GM19025 (cell line): Measurements from ENCODE around the gene RASGRP4.
"Not testable (repeated sequence)": the region's sequence is repeated elsewhere in the genome, so short reads cannot be mapped to it uniquely, and the experiment has no call there.

Source experiments
- ATAC-seq: cut with Tn5 transposase; IDR thresholded peaks from one replicate; pipeline ENCODE4 v1.9.1; 2021; ENCODE audit warnings: mild to moderate bottlenecking, low read depth, moderate library complexity; ENCODE audit not compliant: unreplicated experiment

RASGRP4 gene

DNA sequence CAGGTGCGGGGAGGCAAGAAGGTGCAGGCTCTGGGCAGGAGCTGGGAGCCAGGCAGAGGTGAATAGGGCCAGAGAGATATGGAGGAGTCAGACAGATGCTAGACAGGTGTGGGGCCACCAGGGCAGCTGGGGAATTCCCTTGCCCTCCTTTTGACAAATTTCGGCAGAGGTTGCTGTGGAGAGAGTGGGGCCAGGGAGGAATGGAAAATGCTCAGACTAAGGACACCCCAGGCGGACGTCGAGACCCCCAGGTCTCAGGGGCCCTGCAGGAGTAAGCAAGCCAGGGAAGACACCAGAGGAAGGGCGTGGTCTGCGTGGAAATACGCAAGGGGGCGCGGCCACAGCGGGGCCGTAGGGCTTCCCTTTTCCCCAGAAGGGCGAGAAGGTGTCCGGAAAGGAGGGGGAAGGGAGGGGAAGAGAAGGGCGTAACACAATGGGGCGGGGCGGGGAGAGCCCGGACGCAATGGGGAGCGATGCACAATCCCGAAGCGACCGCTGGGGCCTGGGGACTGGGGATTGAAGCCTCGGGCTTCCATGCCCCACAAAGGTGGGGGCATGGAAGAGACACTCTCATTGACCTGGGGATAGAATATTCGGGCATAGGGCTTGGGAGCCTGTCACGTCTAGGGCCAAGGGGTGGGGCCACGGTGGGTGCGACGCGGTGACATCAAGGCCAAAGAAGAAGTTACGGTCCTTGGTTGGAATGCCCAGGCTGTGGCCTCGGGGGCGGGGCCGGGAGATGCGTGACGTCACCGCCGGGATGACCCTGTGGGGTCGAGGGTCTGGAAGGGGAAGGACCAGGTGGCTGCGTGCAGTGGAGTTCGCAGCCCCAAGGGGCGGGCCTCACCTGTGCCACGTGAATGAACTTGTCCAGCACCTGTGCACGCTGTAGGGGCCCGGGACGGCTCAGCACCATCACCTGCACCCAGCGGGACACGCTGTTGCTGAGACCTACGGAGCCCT is 8.2 kb downstream of the RASGRP4 start:
- no peak for ATAC-seq

DNA sequence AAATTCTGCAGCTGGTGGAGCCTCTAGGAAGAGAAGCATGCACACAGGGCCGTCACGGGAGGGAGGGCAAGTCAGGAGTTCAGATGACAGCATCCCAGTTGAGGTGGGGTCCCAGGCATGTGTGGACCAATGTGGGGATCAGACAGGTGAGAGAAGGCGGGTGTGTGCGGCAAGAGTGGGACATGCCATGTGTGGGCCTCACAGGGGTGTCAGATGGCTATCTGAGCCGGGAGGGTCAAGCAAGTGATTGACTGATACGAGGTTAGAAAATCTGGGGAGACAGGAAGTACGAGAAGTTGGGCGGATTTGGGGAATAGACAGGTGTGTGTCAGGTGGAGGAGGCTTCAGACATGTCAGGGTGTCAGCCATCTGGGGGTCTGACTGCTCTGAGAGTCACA is 8.9 kb downstream of the RASGRP4 start:
- ATAC-seq, result no peak

DNA sequence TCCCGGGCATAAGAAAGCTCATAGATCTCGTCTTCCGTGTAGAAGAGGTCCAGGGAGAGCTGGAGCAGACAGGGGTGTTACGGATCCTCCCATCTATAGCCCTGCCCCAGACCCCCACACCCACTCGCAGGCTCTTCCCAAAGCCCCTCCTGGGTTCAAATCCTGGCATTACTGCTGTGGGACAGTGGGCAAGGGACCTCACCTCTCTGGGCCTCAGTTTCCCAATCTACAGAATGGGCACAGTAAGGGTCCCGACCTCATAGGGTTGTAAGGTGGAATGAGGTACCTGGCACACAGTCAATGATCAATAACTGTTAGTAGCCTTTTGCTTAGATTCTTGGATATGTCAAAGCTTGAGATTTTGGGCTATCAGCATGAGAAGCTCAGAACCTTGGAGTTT is 12.6 kb downstream of the RASGRP4 start:
- no peak for ATAC-seq

DNA sequence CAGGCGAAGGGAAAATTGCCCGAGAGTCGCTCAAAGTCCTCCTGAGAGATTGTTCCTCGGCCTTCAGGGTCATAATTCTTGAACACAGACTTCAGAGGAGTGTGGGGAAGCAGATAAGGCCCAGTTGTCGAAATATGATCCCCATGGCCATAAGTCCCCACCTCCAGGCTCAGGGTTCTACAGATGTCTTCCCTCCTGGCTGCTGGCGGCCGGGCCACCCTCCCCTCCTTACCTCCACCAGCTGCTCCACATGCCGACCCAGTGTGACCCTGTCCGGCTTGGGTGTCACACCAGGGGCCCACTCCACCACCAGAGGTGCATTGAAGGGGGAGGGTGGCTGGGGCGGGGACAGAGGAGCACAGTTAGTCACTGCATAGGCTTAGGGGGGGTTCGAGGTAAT is 13.1 kb downstream of the RASGRP4 start:
- ATAC-seq, result no peak

DNA sequence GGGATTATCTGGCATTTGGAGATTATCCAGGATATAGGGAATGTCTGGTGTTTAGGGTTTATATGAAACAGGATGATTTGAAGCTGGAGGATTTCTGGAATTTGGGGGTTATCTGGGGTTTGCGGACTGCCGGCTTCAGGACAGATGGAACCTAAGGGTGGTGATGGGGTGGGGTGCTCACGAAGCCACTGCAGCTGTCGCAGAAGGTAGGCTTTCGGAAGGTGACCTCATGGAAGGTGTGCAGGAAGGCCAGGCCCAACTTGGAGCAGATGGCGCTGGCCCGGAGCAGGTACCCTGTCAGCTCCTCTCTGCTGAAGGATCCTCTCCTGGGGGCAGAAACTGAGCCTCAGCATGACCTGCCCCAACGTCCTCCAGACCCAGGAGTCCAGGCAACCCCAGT is 13.5 kb downstream of the RASGRP4 start:
- ATAC-seq, result no peak

DNA sequence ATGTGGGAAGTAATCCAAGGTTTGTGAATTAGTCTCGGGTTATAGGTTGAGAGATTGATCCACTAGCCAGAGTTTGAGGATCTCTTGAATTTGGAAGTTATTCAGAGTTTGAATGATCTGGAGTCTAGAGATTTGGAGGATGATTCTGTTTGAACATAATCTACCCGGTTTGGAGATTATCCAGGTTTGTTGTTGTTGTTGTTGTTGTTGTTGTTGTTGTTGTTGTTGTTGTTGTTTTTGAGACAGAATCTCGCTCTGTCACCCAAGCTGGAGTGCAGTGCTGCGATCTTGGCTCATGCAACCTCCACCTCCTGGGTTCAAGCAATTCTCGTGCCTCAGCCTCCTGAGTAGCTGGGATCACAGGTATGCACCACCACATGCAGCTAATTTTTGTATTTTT is 14.1 kb downstream of the RASGRP4 start:
- ATAC-seq, result not testable (repeated sequence)

DNA sequence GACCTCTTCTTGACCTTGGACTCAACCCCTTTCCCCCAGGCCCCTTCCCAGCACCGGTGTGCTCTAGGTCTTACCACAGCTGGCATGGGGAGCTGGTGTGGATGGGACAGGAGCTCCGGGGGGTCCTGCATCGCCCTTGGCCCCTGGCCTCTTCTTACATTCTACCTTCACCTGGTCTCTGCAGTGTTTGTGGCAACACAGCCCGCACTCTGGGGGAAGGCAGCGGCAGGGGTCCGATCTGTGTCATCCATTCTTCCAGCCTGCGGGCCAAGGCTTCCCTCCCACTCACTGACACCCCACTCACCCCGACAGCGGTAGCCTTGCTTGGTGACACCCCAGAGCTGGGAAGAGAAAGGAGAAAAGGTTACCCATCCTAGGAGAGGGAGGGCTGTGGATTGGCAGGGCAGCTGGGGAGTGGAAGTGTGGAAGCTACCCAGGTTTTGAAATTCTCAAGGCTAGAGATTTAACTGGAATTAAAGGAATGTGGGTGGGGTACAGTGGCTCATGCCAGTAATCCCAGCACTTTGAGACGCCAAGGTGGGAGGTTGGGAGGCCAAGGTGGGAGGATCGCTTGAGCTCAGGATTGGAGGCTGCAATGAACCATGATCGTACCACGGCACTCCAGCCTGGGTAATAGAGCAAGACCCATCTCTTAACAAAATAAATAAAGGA is 14.8 kb downstream of the RASGRP4 start:
- ATAC-seq, result no peak

DNA sequence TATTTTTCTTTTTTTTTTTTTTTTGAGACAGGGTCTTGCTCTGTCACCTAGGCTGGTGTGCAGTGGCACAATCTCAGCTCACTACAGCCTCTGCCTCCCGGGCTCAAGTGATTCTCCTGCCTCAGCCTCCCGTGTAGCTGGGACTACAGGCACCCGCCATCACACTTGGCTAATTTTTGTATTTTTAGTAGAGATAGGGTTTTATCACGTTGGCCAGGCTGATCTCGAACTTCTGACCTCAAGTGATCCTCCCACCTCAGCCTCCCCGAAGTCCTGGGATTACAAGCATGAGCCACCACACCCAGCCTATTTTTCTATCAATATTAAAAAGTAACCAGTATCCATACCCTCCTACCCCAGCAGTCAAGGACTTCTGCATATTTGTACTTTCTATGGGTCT is 15.6 kb downstream of the RASGRP4 start:
- ATAC-seq, result not testable (repeated sequence)

DNA sequence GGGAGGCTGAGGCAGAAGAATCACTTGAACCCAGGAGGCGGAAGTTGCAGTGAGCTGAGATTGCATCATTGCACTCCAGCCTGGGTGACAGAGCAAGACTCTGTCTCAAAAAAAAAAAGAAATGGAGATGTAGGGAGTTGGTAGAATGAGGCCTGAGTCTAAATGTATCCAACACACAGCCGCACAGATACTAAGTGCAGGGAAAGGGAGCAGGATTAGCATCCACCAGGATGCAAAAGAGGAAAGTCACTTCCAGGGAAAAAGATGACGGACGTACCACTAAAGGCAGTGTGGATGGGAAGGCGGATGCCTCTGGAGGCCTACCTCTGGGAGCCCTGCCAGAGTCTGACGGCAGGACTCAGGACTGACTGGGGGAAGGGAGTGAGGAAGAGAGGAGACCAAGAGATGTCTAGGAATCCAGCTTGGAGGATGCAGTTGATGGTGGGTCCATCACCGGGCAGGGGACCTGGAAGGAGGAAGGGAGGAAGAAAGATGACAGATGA is 16.3 kb downstream of the RASGRP4 start:
- no peak for ATAC-seq

DNA sequence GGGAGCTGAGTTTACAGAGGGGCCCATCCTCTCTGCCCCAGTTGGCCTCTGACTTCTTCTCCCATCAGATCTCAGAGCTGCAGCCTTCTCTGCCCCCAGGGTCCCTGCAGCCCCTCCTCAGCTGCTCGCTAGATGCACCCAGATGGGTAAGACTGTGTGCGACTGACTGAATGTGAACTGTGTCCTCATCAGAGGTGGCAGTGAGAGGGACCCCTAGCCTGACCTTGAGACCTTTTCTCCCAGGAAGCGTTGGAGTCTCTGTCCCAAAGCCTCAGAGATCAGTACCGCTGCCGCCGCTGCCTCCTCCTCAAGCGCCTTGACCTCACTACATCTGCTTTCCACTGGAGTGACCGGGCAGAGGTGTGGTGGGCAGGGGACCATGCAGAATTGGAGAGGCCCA is 20.7 kb downstream of the RASGRP4 start:
- ATAC-seq, result no peak

DNA sequence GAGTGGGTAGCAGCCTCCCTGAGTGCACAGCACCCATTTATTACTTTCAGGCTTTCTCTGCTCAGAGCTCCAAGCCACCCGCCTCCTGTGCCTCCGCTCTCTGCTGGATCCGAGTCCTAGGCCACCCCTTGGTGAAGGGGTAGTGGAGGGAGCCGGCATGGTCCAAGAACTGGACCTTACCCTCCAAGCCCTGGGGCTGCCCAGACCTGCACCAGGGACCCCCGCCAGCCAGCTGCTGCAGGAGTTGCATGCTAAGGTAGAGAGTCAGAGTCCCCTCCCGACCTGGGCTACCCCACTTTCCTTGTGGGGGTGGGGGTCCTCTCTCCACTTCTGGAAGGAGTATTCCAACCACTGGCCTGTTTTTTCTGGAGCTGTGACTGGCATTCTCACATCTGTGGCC is 21.2 kb downstream of the RASGRP4 start:
- no peak for ATAC-seq

DNA sequence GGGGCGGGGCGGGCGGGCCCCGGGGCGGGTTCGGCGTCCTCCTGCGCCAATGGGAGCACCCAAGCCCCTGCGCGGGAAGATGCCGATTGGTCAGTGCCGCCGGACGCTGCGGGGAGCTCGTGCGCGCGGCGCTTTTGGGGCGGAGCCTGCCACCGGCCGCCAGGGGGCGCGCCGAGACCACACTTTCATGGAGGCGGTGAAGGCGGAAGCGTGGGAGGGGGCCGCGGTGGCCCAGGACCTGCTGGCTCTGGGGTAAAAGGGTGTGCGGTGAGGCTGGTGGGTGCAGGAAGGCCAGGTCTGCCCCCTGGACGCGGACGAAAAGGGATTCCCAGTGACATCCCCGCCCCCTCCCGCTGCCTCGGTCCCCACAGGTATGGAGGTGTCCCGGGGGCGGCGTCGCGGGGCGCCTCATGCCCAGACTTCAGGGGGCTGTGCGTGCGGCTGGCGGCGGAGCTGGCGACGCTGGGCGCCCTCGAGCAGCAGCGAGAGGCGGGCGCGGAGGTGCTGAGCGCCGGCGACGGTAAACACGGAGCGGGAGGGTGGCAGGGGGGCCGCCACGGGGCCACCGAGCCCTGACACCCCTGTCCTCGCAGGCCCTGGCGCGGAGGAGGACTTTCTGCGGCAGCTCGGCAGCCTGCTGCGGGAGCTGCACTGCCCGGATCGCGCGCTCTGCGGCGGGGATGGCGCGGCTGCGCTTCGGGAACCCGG is 22.9 kb downstream of the RASGRP4 start, which contains the start of gene FAM98C:
Gene FAM98C, plus strand, starts transcription at position 127 of the 708 bp plus-strand sequence. Its CDS starts 61 bp downstream, at position 188.
- peak; percentile 87 for ATAC-seq

DNA sequence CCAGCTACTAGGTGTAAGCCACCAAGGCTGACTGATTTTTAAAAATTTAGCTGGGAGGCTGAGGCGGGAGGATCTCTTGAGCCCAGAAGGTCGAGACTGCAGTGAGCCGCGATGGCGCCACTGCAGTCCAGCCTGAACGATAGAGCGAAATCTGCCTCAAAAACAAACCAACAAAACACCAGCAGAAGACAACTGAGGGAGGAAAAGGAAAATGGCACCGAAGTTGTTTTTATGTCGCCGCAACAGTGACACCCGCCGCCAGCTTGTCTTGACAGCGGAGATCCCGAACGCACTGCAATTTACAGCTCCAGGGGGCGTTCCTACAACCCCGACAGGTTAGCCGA is 23.4 kb downstream of the RASGRP4 start:
- peak; percentile 2 for ATAC-seq

DNA sequence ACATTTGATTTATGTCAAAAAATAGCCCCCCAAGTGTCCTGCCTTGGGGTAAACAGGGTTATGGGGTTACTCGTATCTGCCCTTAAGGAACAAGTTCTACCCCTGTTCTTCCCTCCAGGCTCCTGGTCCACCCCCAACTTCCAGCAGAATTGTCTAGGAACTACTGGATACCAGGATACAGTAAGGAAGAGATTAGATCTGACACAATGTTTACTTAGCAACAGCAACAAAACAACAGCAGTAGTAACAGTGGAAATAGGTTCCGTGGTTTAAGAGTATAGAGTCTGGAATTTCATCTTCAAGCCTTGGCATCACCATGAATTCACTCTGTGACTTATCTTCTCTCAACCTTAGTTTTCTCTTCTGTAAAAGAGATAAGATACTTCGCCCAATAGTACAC is 24.9 kb downstream of the RASGRP4 start:
- ATAC-seq, result no peak

DNA sequence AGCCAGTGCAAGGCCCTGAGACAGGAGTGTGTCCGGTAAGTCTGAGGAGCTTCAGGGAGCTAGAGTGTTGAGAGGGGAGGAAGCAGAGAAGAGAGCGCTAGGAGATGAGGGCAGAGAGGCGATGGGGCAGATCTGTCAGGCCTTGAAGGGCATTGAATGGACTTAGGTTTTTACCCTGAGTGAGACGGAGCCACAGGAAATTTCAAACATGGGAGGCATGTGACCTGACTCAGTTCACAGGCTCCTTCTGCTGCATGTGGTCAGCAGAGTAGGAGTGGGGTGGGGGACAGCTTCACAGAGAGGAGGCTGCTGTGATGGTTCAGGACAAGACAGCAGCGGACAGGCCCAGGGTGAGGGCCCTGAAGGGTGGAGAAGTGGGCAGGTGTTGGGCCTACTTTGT is 25.7 kb downstream of the RASGRP4 start:
- no peak for ATAC-seq

DNA sequence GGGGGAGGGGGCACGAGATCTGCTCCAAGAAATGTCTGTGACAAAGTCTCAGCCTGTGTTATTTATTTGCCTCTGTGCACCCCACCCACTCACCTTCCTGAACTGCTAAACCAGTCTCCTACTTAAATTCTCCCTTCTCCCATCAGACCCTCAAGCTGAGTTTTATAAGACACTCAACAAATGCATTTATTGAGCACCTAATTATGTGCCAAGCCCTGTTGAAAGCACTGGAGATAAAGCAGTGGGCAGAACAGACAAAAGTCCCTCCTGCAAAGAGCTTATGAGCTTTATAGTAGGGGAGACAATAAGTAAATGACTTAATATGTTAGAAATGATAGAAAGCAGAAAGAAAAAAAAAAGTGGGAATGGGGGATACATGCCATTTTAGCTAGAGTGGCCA is 26.5 kb downstream of the RASGRP4 start:
- no peak for ATAC-seq

DNA sequence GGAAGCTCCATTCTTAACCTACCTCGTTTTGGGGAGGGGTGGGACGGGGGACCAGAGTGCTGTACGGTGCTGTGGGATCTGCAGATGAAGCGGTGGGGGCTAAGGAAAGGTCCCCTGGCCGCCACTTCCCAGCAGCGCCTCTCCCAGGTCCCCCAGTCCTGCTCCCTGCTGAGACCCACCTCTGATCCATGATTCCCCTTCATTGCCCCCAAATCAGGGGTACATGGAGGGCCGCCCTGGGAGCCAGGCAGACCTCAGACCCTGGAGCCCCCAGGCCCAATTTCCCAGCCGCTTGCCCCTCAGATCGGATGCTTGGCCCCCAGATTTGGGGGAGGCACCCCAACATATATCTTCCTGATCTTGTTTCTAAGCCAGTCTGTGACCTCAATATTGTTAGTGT is 26.9 kb downstream of the RASGRP4 start:
- no peak for ATAC-seq

DNA sequence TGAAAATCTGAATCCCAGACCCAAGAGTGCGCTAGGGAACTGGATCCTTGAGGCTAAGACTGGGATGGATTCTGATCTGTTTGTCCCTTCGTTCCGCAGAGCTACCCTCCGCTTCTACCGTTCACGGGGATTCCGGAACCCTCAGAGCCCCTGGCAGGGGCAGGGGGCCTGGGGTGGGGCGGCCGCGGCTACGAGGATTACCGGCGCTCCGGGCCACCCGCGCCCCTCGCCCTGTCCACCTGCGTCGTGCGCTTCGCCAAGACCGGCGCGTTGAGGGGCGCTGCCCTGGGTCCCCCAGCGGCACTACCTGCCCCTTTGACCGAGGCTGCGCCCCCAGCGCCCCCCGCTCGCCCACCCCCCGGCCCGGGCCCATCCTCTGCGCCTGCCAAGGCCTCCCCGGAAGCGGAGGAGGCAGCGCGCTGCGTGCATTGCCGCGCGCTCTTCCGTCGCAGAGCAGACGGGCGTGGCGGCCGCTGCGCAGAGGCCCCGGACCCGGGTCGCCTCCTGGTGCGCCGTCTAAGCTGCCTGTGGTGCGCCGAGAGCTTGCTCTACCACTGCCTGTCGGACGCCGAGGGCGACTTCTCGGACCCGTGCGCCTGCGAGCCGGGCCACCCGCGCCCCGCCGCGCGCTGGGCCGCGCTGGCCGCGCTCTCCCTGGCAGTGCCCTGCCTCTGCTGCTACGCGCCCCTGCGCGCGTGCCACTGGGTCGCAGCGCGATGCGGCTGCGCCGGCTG is 30.5 kb downstream of the RASGRP4 start:
- no peak for ATAC-seq

DNA sequence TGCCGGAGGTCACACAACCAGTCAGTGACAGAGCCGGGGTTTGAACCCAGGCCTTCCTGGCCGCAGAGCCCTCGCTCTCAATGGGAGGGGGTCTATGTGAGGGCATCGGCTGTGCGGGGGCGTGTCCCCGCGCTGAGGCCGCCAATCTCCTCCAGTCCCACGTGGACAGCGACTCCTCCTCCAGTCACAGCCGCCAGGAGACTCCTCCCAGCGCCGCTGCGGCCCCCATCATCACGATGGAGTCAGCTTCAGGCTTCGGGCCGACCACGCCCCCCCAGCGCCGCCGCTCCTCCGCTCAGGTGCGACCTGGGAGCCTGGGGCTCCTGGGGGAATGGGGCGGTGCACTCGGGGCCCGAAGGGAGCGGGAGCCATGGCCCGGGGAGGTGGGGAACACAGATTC is 31.5 kb downstream of the RASGRP4 start:
- ATAC-seq, result no peak

DNA sequence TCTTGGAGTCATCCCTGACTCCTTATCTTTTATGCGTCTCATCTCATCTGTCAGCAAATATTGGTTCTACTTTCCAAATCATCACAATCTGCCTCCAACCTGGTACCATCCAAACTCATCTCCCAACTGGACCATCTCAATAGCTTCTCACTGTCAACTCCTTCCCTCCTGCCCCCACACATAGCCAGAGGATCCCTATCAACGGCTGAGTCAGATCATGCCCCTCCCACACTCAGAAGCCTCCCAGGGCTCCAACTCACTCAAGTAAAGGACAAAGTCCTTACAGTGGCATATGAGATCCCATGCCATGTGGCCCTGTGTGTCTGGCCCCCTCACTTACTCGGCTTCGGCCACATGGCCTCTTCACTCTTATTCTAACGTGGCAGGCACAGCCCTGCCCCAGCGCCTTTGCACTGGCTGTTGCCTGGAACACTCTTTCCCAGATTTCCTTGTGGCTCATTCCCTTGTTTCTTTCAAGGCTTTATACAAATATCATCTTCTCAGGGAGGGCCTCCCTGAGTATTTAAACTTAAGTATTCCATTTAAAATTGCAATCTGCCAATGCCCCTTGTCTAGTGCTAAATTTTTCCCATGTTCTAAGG is 33.2 kb downstream of the RASGRP4 start:
- no peak for ATAC-seq
